H1 (cell line): ENCODE results near the gene SUGP1. TPM values are rescaled to one million over a fixed set of nuclear protein-coding genes. Genes with fewer than 3 reads are reported as not detected.

Experiments
- CTCF ChIA-PET: fragments of 300-600 bp; sonication (Branson Sonifier 250); formaldehyde crosslinking; loops from one replicate; lab custom pipeline; 2021; ENCODE audit not compliant: partially characterized antibody; lab: Charles Lee
- POLR2A ChIA-PET: fragments of 300-600 bp; sonication (Branson Sonifier 250); formaldehyde crosslinking; loops from one replicate; lab custom pipeline; 2021; ENCODE audit warnings: inconsistent platforms; ENCODE audit not compliant: partially characterized antibody; lab: Charles Lee
- DNase-seq, 2 experiments: peaks; one replicate each; pipeline versions ENCODE4 v3.0.0 to v3.0.0-alpha.2; 2010 to 2022; ENCODE audit warnings: low spot score in 2 of 2, low read depth in 1 of 2, mixed read lengths in 1 of 2
- FAIRE-seq: peaks from 2 replicates; lab custom pipeline; 2011; peaks lifted over from hg19 to GRCh38; lab: Jason Lieb, UNC
- H2AFZ ChIP-seq: 2 replicates; pipeline ENCODE4 v1.8.1; 2012; ENCODE audit warnings: low read length, inconsistent platforms
- H2AK5ac ChIP-seq: 2 replicates; pipeline ENCODE4 v1.6.1; 2013; ENCODE audit warnings: low read depth, low read length
- H2BK120ac ChIP-seq: replicated peaks from 2 replicates; pipeline ENCODE3; 2013; ENCODE audit warnings: low read depth, low read length, inconsistent platforms
- H2BK12ac ChIP-seq: 2 replicates; pipeline ENCODE4 v1.6.1; 2013; ENCODE audit warnings: low read depth, low read length
- H2BK15ac ChIP-seq: 2 replicates; pipeline ENCODE4 v1.6.1; 2013; ENCODE audit warnings: low read length
- H2BK20ac ChIP-seq: 2 replicates; pipeline ENCODE4 v1.6.1; 2013; ENCODE audit warnings: low read length
- H2BK5ac ChIP-seq: 2 replicates; pipeline ENCODE4 v1.6.1; 2013; ENCODE audit warnings: low read depth, low read length
- H3K14ac ChIP-seq: 2 replicates; pipeline ENCODE4 v1.6.1; 2013; ENCODE audit warnings: inconsistent platforms; ENCODE audit not compliant: insufficient read length
- H3K18ac ChIP-seq: 2 replicates; pipeline ENCODE4 v1.6.1; 2013; ENCODE audit warnings: low read length; ENCODE audit errors: extremely low read depth
- H3K23ac ChIP-seq: 2 replicates; pipeline ENCODE4 v1.6.1; 2013; ENCODE audit warnings: inconsistent platforms; ENCODE audit not compliant: insufficient read length
- H3K23me2 ChIP-seq: 2 replicates; pipeline ENCODE4 v1.6.1; 2013; ENCODE audit warnings: low read depth, low read length
- H3K27ac ChIP-seq: 2 replicates; pipeline ENCODE4 v1.6.1; 2011; ENCODE audit warnings: low read depth, low read length, inconsistent platforms
- H3K27me3 ChIP-seq, 4 experiments: replicated peaks in 1 of 4; 1 replicate in 1 of 4; 2 replicates in 3 of 4; pipeline versions ENCODE4 v1.6.1 to v1.8.1; 2011 to 2013; ENCODE audit warnings: low read length in 3 of 4, mild to moderate bottlenecking in 3 of 4, inconsistent platforms in 2 of 4, mixed read lengths in 2 of 4, moderate library complexity in 1 of 4; ENCODE audit not compliant: control insufficient read depth in 3 of 4, insufficient read depth in 3 of 4; ENCODE audit errors: extremely low read depth in 1 of 4
- H3K36me3 ChIP-seq, 4 experiments: 2 replicates each; pipeline versions ENCODE4 v1.6.1 to v1.8.1; 2011 to 2013; ENCODE audit warnings: mild to moderate bottlenecking in 4 of 4, low read length in 3 of 4, moderate library complexity in 2 of 4, control low read depth in 1 of 4, inconsistent platforms in 1 of 4; ENCODE audit not compliant: insufficient read depth in 4 of 4, control insufficient read depth in 2 of 4
- H3K4ac ChIP-seq: replicated peaks from 2 replicates; pipeline ENCODE3; 2013; ENCODE audit warnings: low read length, low read depth, mixed read lengths, inconsistent platforms; ENCODE audit not compliant: insufficient read length
- H3K4me1 ChIP-seq, 4 experiments: replicated peaks in 1 of 4; 1 replicate in 1 of 4; 2 replicates in 3 of 4; pipeline versions ENCODE4 v1.6.1 to v1.8.1; 2011 to 2013; ENCODE audit warnings: low read length in 3 of 4, inconsistent platforms in 2 of 4, mixed read lengths in 1 of 4; ENCODE audit not compliant: insufficient read depth in 4 of 4, control insufficient read depth in 3 of 4
- H3K4me2 ChIP-seq, 2 experiments: 2 replicates each; pipeline versions ENCODE4 v1.6.1 to v1.8.1; 2011 to 2013; ENCODE audit warnings: low read depth in 2 of 2, low read length in 2 of 2, control low read depth in 1 of 2, inconsistent platforms in 1 of 2, mild to moderate bottlenecking in 1 of 2; ENCODE audit not compliant: insufficient read depth in 1 of 2
- H3K4me3 ChIP-seq, 4 experiments: fragments of 200-600, 300-600 bp in 1 of 4; sonication (generic), shearing (Covaris generic), sonication (Bioruptor Twin) in 1 of 4; 2 replicates each; pipeline versions ENCODE4 v1.5.1 to v1.8.1; 2011 to 2016; ENCODE audit warnings: low read length in 4 of 4, low read depth in 3 of 4, control low read depth in 2 of 4, inconsistent platforms in 2 of 4, mild to moderate bottlenecking in 2 of 4, mixed read lengths in 1 of 4, moderate library complexity in 1 of 4; ENCODE audit not compliant: insufficient read depth in 2 of 4; ENCODE audit errors: extremely low read depth in 1 of 4
- H3K56ac ChIP-seq: replicated peaks from 2 replicates; pipeline ENCODE3; 2013; ENCODE audit warnings: low read depth, mild to moderate bottlenecking, mixed read lengths, low read length, inconsistent platforms; ENCODE audit not compliant: insufficient read length
- H3K79me1 ChIP-seq: 2 replicates; pipeline ENCODE4 v1.6.1; 2013; ENCODE audit warnings: low read depth, low read length, control low read depth
- H3K79me2 ChIP-seq, 2 experiments: 2 replicates each; pipeline versions ENCODE4 v1.6.1 to v1.8.1; 2012 to 2013; ENCODE audit warnings: low read length in 2 of 2, mild to moderate bottlenecking in 2 of 2, inconsistent platforms in 1 of 2; ENCODE audit not compliant: insufficient read depth in 2 of 2, control insufficient read depth in 1 of 2
- H3K9ac ChIP-seq, 4 experiments: replicated peaks in 1 of 4; 1 replicate in 1 of 4; 2 replicates in 3 of 4; pipeline versions ENCODE4 v1.6.1 to v1.8.1; 2011 to 2013; ENCODE audit warnings: low read depth in 3 of 4, low read length in 3 of 4, control low read depth in 2 of 4, mild to moderate bottlenecking in 2 of 4, moderate library complexity in 2 of 4, inconsistent platforms in 1 of 4; ENCODE audit errors: extremely low read depth in 1 of 4
- H3K9me3 ChIP-seq, 2 experiments: 2 replicates each; pipeline versions ENCODE4 v1.6.1 to v1.8.1; 2012 to 2013; ENCODE audit warnings: mild to moderate bottlenecking in 2 of 2, moderate library complexity in 2 of 2, control low read depth in 1 of 2, inconsistent platforms in 1 of 2, low read depth in 1 of 2, low read length in 1 of 2, mixed read lengths in 1 of 2; ENCODE audit not compliant: insufficient read depth in 2 of 2
- H4K20me1 ChIP-seq, 2 experiments: replicated peaks in 1 of 2; 2 replicates each; pipeline versions ENCODE3 to v1.8.1; 2011 to 2013; ENCODE audit warnings: inconsistent platforms in 2 of 2, low read length in 2 of 2, mild to moderate bottlenecking in 1 of 2; ENCODE audit not compliant: insufficient read depth in 2 of 2, control insufficient read depth in 1 of 2
- H4K5ac ChIP-seq: 2 replicates; pipeline ENCODE4 v1.6.1; 2013; ENCODE audit warnings: low read length, low read depth, mixed read lengths, inconsistent platforms; ENCODE audit not compliant: insufficient read length
- H4K8ac ChIP-seq: 2 replicates; pipeline ENCODE4 v1.8.0; 2013; ENCODE audit warnings: mild to moderate bottlenecking, moderate library complexity, low read length, inconsistent platforms; ENCODE audit not compliant: insufficient read depth; ENCODE audit errors: extremely low read depth
- H4K91ac ChIP-seq: replicated peaks from 2 replicates; pipeline ENCODE3; 2013; ENCODE audit warnings: low read length, mixed read lengths, inconsistent platforms; ENCODE audit not compliant: insufficient read length
- BRCA1 ChIP-seq: IDR thresholded peaks from 2 replicates; pipeline ENCODE4 v1.6.1; 2012; ENCODE audit warnings: low read depth, low read length, improper control_type of control experiment
- CHD1 ChIP-seq: IDR thresholded peaks from 2 replicates; pipeline ENCODE4 v1.6.1; 2012; ENCODE audit warnings: low read depth, low read length, improper control_type of control experiment
- GABPA ChIP-seq: IDR thresholded peaks from 2 replicates; pipeline ENCODE4 v1.6.1; 2011; ENCODE audit warnings: mild to moderate bottlenecking, low read length, moderate library complexity, borderline replicate concordance; ENCODE audit not compliant: insufficient read depth
- JUND ChIP-seq: IDR thresholded peaks from 2 replicates; pipeline ENCODE4 v1.6.1; 2011; ENCODE audit warnings: mild to moderate bottlenecking, improper control_type of control experiment, low read length
- KDM5A ChIP-seq: fragments of 200-600 bp; IDR thresholded peaks from 2 replicates; pipeline ENCODE4 v1.7.1; 2012; ENCODE audit warnings: mild to moderate bottlenecking, low read length, inconsistent platforms, mixed read lengths
- TAF1 ChIP-seq: IDR thresholded peaks from 2 replicates; pipeline ENCODE4 v1.6.1; 2011; ENCODE audit warnings: mild to moderate bottlenecking, low read depth, low read length
- YY1 ChIP-seq: IDR thresholded peaks from 2 replicates; pipeline ENCODE4 v1.6.1; 2011; ENCODE audit warnings: low read depth, mild to moderate bottlenecking, low read length
- ZNF274 ChIP-seq: IDR thresholded peaks from 2 replicates; pipeline ENCODE4 v1.7.0; 2012; ENCODE audit warnings: low read length, borderline replicate concordance; ENCODE audit errors: extremely low read depth
- WGBS, 2 experiments: shearing (Covaris generic) in 1 of 2; methylation state at CpG; one replicate each; pipeline versions ENCODE4 v1.1.6 to v1.1.7; 2013 to 2015; ENCODE audit warnings: low lambda C conversion rate in 2 of 2, mixed read lengths in 2 of 2, inconsistent platforms in 1 of 2, low coverage in 1 of 2, missing lambda C conversion rate in 1 of 2; ENCODE audit not compliant: insufficient replicate concordance in 2 of 2, insufficient coverage in 1 of 2, insufficient read length in 1 of 2; ENCODE audit errors: extremely low coverage in 1 of 2, missing lambda C conversion rate in 1 of 2; 5-methylcytosine and 5-hydroxymethylcytosine counted together
- polyA plus RNA-seq, 7 experiments: library from polyadenylated mRNA; depleted of rRNA in 3 of 7; stranded (reverse) in 5 of 7; unstranded in 2 of 7; fragments of >200 nt in 5 of 7; fragments of 200-250 nt in 2 of 7; gene quantifications; 1 replicate in 5 of 7; 2 replicates in 1 of 7; 4 replicates in 1 of 7; pipeline versions ENCODE4 v1.2.1 to v1.2.3, GENCODE V29; 2011 to 2013; ENCODE audit warnings: missing spikeins in 2 of 7, mixed read lengths in 2 of 7
- total RNA-seq: library from RNA; stranded (reverse); fragmentation: NEBNext Ultra II Directional; extraction: Animal tissue kit (Norgen Biotek cat#: 25700); gene quantifications from 2 replicates; pipeline ENCODE4 v1.2.1, GENCODE V29; 2021

The SUGP1 gene
- total and polyA plus RNA-seq, 2 of the 8 experiments (the other 6 are each of a cell fraction or from before 2014, with no cell fraction given) = 38.5 to 65.2 TPM

- H3K9me3 ChIP-seq = no peaks in the 10 kb centered on the region
- H3K18ac ChIP-seq = no peak overlapping the region
- H2BK120ac ChIP-seq = no peak overlapping the region
- WGBS, 2 experiments = 92% methylated on average over 16 of the region's 16 CpGs; no CpG with 5 or more reads in 1 of the 2 experiments
- no peaks in the 10 kb centered on the region for H3K79me1 ChIP-seq
- no peak overlapping the region for H3K9ac ChIP-seq
- H3K27ac ChIP-seq = no peak overlapping the region
- no peak overlapping the region for H3K4me2 ChIP-seq
- no peak overlapping the region for H3K56ac ChIP-seq
- H3K23ac ChIP-seq = no peak overlapping the region
- no peak overlapping the region for H2BK15ac ChIP-seq
- H4K5ac ChIP-seq = no peak overlapping the region
- no peak for TF ChIP-seq BRCA1
- TF ChIP-seq GABPA = no peak
- no peak for TF ChIP-seq TAF1
- TF ChIP-seq KDM5A = no peak
- TF ChIP-seq ZNF274 = no peak
- TF ChIP-seq CHD1 = no peak
- TF ChIP-seq YY1 = no peak
- TF ChIP-seq JUND = no peak
- no peak overlapping the region for H2AFZ ChIP-seq
- H4K8ac ChIP-seq = no peak overlapping the region; the same call in 1 of the 2 replicates
- ChIA-PET POLR2A (interaction anchor here (0.9 to 2.6 kb wide), 5 partner anchors 10 to 60 kb away, joined by 3 to 11 read pairs (median 4); no protein-coding TSS in a partner anchor), CTCF (interaction anchor here (0.6 to 1.3 kb wide), 4 partner anchors 14 to 140 kb away, joined by 3 to 5 read pairs (median 4); no protein-coding TSS in a partner anchor)
- no peak overlapping the region for H4K91ac ChIP-seq
- peaks cover 9 to 48% (median 27%) of the 10 kb centered on the region in 4 experiments for H3K36me3 ChIP-seq
- no peak overlapping the region for H3K4me3 ChIP-seq
- FAIRE-seq (no peak), DNase-seq (no peak)
- no peaks in the 10 kb centered on the region for H3K27me3 ChIP-seq
- no peak overlapping the region for H3K4ac ChIP-seq
- H3K4me1 ChIP-seq = no peaks in the 10 kb centered on the region
- H4K20me1 ChIP-seq = peaks cover 5 to 15% of the 10 kb centered on the region in 2 experiments
- H3K23me2 ChIP-seq = no peaks in the 10 kb centered on the region
- H3K14ac ChIP-seq = no peak overlapping the region
- no peaks in the 10 kb centered on the region for H3K79me2 ChIP-seq
- no peak overlapping the region for H2BK20ac ChIP-seq
- no peak overlapping the region for H2BK12ac ChIP-seq
- H2AK5ac ChIP-seq = no peak overlapping the region
- H2BK5ac ChIP-seq = no peak overlapping the region
Measured at GRCh38 chr19:19280561-19280960, 39.7 kb downstream of the SUGP1 start.
